K562 (cell line): ENCODE data around the gene ZNF628. TPM values are rescaled to one million over a fixed set of nuclear protein-coding genes. Genes with fewer than 3 reads are reported as not detected.

Experiments used
- ADNP ChIP-seq: fragments of 200-800 bp; sonication (Bioruptor generic); IDR thresholded peaks from 2 replicates; pipeline ENCODE4 v1.6.1; 2016; ENCODE audit warnings: missing genetic modification characterization, missing compliant biosample characterization
- DMBX1 ChIP-seq: fragments of 250-450 bp; sonication (Bioruptor Pico); IDR thresholded peaks from 2 replicates; pipeline ENCODE4 v1.8.0; 2022; ENCODE audit warnings: inconsistent platforms, mild to moderate bottlenecking, moderate library complexity, borderline replicate concordance
- FOXJ2 ChIP-seq: fragments of 200-800 bp; sonication (Bioruptor generic); IDR thresholded peaks from 2 replicates; pipeline ENCODE4 v1.6.1; 2016; ENCODE audit warnings: missing genetic modification characterization, missing compliant biosample characterization
- FUS ChIP-seq: fragments of 200-400 bp; formaldehyde crosslinking; optimal IDR thresholded peaks from 2 replicates; pipeline ENCODE3; 2017; ENCODE audit warnings: low read depth, low read length
- NR3C1 ChIP-seq: sonication (generic); formaldehyde crosslinking; IDR thresholded peaks from 2 replicates; pipeline ENCODE4 v1.8.1; 2022; ENCODE audit warnings: missing genetic modification reagents
- POLR3A ChIP-seq: IDR thresholded peaks from 2 replicates; pipeline ENCODE4 v1.6.1; 2011; ENCODE audit warnings: borderline replicate concordance, mild to moderate bottlenecking, moderate library complexity; ENCODE audit not compliant: insufficient read length, insufficient read depth; ENCODE audit errors: extremely low read depth
- PRMT5 ChIP-seq: sonication (generic); formaldehyde crosslinking; IDR thresholded peaks from 2 replicates; pipeline ENCODE4 v1.5.0; 2020; ENCODE audit warnings: missing genetic modification reagents
- RAD21 ChIP-seq, 2 experiments: fragments of 250-450 bp in 1 of 2; fragments of 450-650 bp in 1 of 2; sonication (Bioruptor Pico) in 1 of 2; formaldehyde crosslinking in 1 of 2; IDR thresholded peaks in 1 of 2; conservative IDR thresholded peaks in 1 of 2; 2 replicates each; pipeline versions ENCODE4 v1.4.0 to v1.8.0; 2020 to 2022; ENCODE audit warnings: mild to moderate bottlenecking in 2 of 2, moderate library complexity in 1 of 2
- RFX1 ChIP-seq: fragments of 450-650 bp; IDR thresholded peaks from 2 replicates; pipeline ENCODE4 v1.6.1; 2016; ENCODE audit warnings: mild to moderate bottlenecking, moderate library complexity
- ZBTB1 ChIP-seq: sonication (generic); formaldehyde crosslinking; IDR thresholded peaks from 2 replicates; pipeline ENCODE4 v1.8.1; 2023; ENCODE audit warnings: missing genetic modification reagents, low read depth, mild to moderate bottlenecking, borderline replicate concordance
- ZBTB8A ChIP-seq: fragments of 450-650 bp; IDR thresholded peaks from 2 replicates; pipeline ENCODE4 v1.6.1; 2018; ENCODE audit warnings: mild to moderate bottlenecking, moderate library complexity; ENCODE audit not compliant: partially characterized antibody
- ZNF175 ChIP-seq: fragments of 200-800 bp; sonication (Bioruptor generic); IDR thresholded peaks from 2 replicates; pipeline ENCODE4 v1.6.1; 2016; ENCODE audit warnings: low read depth, mild to moderate bottlenecking, missing genetic modification characterization, missing compliant biosample characterization
- ZNF184 ChIP-seq: sonication (generic); formaldehyde crosslinking; IDR thresholded peaks from 2 replicates; pipeline ENCODE4 v1.5.0; 2020; ENCODE audit warnings: missing genetic modification reagents
- ZNF583 ChIP-seq: fragments of 250-450 bp; sonication (Bioruptor Pico); IDR thresholded peaks from 2 replicates; pipeline ENCODE4 v1.4.0; 2020
- polyA plus RNA-seq, 8 experiments: library from polyadenylated mRNA; depleted of rRNA in 4 of 8; stranded (reverse) in 5 of 8; unstranded in 3 of 8; fragments of >200 nt; fragmentation: Nextera tagmentation in 2 of 8; fragmentation: Illumina TruSeq in 1 of 8; extraction: Ambion mirVana in 2 of 8; extraction: Trizol in 1 of 8; gene quantifications; 2 replicates each; pipeline versions ENCODE4 v1.2.1 to v1.2.3, GENCODE V29; 2011 to 2014; ENCODE audit warnings: inconsistent platforms in 1 of 8, missing spikeins in 1 of 8
- total RNA-seq, 7 experiments: library from RNA; depleted of rRNA in 6 of 7; stranded (reverse); fragments of >200 nt in 6 of 7; fragmentation: Illumina TruSeq in 2 of 7; extraction: Trizol in 2 of 7; gene quantifications; 2 replicates each; pipeline versions ENCODE4 v1.2.1 to v1.2.3, GENCODE V29; 2011 to 2021; ENCODE audit warnings: low replicate concordance in 1 of 7
- TF ChIP-seq, protein P1 (sequence below): fragments of 250-450 bp; sonication (Bioruptor Pico); IDR thresholded peaks from 2 replicates; pipeline ENCODE4 v1.5.0; 2020; ENCODE audit warnings: mild to moderate bottlenecking, borderline replicate concordance
- TF ChIP-seq, protein P2 (sequence below): fragments of 450-650 bp; IDR thresholded peaks from 2 replicates; pipeline ENCODE4 v1.6.1; 2017; ENCODE audit warnings: mild to moderate bottlenecking, moderate library complexity
- TF ChIP-seq, protein P3 (sequence below): fragments of 450-650 bp; formaldehyde crosslinking; IDR thresholded peaks from 2 replicates; pipeline ENCODE4 v1.4.0; 2020; ENCODE audit warnings: mild to moderate bottlenecking, moderate library complexity
- TF ChIP-seq, protein P4 (sequence below): fragments of 250-450 bp; sonication (Bioruptor Pico); IDR thresholded peaks from 2 replicates; pipeline ENCODE4 v1.8.0; 2022; ENCODE audit warnings: inconsistent platforms, mild to moderate bottlenecking, moderate library complexity, borderline replicate concordance

ZNF628 gene
- total and polyA plus RNA-seq, 9 of the 15 experiments (the other 6 are each of a cell fraction or from before 2014, with no cell fraction given): 0.13 to 13.6 (median 2.2) TPM; not detected in 3

DNA sequence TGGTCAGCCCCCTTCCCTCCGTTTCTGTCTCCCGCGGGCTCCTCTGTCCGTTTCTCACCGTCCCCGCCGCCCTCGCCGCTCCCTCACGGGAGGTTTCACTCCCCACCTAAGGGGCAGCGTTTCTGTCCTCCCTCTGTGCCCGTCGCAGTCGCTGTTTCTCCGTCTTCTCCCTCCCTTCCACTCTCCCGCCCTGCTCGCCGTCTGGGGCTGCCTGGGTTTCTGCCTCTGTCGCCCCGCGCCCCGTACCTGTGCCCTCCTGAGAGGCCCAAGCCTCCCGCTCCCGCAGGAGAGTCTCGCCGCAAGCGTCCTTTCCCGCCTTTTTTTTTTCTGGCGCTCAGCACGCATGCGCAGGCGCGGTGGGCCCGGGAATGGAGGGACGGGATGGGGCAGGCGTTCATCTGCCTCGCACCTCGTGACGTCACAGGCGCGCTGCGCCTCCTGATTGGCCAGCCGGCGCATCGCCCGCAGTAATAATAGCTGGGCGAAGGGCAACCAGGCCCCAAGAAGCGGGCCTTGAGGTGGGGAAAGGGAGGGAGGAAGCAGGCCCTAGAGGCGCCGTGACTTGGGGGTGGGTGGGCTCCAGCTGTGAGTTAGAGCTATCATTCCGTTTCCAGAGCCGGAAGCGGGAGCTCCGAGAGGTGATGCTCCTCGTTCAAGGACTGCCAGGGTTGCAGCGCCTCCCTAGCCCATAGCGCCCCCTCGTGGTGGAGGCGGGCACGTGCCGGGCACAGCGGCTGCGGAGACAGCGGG, 27.3 kb downstream of the ZNF628 start (continued):
- TF ChIP-seq, protein P1, sequence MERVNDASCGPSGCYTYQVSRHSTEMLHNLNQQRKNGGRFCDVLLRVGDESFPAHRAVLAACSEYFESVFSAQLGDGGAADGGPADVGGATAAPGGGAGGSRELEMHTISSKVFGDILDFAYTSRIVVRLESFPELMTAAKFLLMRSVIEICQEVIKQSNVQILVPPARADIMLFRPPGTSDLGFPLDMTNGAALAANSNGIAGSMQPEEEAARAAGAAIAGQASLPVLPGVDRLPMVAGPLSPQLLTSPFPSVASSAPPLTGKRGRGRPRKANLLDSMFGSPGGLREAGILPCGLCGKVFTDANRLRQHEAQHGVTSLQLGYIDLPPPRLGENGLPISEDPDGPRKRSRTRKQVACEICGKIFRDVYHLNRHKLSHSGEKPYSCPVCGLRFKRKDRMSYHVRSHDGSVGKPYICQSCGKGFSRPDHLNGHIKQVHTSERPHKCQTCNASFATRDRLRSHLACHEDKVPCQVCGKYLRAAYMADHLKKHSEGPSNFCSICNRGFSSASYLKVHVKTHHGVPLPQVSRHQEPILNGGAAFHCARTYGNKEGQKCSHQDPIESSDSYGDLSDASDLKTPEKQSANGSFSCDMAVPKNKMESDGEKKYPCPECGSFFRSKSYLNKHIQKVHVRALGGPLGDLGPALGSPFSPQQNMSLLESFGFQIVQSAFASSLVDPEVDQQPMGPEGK (CRISPR knock-in tag): no peak
- TF ChIP-seq FUS (no peak), FOXJ2 (tag) (no peak), ZBTB8A (no peak), NR3C1 (CRISPR knock-in tag) (peak; percentile 99), ADNP (no peak), ZNF583 (CRISPR knock-in tag) (no peak), RAD21 (CRISPR knock-in tag; conservative IDR thresholded peaks at IDR 0.05 in 1 of 2, IDR thresholded peaks at IDR 0.05 in 1 of 2) (peak; percentile 93 to 95), DMBX1 (no peak), ZNF175 (peak; percentile 68), RFX1 (no peak), POLR3A (no peak), ZNF184 (CRISPR knock-in tag) (no peak), ZBTB1 (CRISPR knock-in tag) (peak; percentile 97), PRMT5 (peak; percentile 95)
- TF ChIP-seq, protein P2, sequence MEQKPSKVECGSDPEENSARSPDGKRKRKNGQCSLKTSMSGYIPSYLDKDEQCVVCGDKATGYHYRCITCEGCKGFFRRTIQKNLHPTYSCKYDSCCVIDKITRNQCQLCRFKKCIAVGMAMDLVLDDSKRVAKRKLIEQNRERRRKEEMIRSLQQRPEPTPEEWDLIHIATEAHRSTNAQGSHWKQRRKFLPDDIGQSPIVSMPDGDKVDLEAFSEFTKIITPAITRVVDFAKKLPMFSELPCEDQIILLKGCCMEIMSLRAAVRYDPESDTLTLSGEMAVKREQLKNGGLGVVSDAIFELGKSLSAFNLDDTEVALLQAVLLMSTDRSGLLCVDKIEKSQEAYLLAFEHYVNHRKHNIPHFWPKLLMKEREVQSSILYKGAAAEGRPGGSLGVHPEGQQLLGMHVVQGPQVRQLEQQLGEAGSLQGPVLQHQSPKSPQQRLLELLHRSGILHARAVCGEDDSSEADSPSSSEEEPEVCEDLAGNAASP: no peak
- TF ChIP-seq, protein P3, sequence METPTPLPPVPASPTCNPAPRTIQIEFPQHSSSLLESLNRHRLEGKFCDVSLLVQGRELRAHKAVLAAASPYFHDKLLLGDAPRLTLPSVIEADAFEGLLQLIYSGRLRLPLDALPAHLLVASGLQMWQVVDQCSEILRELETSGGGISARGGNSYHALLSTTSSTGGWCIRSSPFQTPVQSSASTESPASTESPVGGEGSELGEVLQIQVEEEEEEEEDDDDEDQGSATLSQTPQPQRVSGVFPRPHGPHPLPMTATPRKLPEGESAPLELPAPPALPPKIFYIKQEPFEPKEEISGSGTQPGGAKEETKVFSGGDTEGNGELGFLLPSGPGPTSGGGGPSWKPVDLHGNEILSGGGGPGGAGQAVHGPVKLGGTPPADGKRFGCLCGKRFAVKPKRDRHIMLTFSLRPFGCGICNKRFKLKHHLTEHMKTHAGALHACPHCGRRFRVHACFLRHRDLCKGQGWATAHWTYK (CRISPR knock-in tag): 0 out of 2 replicates have a peak, but pooled peaks have one; percentile 13
- TF ChIP-seq, protein P4, sequence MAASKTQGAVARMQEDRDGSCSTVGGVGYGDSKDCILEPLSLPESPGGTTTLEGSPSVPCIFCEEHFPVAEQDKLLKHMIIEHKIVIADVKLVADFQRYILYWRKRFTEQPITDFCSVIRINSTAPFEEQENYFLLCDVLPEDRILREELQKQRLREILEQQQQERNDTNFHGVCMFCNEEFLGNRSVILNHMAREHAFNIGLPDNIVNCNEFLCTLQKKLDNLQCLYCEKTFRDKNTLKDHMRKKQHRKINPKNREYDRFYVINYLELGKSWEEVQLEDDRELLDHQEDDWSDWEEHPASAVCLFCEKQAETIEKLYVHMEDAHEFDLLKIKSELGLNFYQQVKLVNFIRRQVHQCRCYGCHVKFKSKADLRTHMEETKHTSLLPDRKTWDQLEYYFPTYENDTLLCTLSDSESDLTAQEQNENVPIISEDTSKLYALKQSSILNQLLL (CRISPR knock-in tag): no peak
